Caco-2 (cell line): Measurements from ENCODE around the gene CLEC5A. TPM values are rescaled to one million over a fixed set of nuclear protein-coding genes. Genes with fewer than 3 reads are reported as not detected.

Experiments used
- BruUV-seq: library from RNA; stranded (reverse); fragments of 400-500 nt; replicated peaks from 2 replicates; lab custom pipeline; 2021; lab: Mats Ljungman, UMichigan
- CTCF ChIA-PET: fragments of 300-600 bp; sonication (Branson Sonifier 250); formaldehyde crosslinking; loops from one replicate; lab custom pipeline; 2022; ENCODE audit warnings: antibody characterized with exemption; lab: Charles Lee
- POLR2A ChIA-PET: fragments of 300-600 bp; sonication (Branson Sonifier 250); formaldehyde crosslinking; loops from one replicate; lab custom pipeline; 2022; ENCODE audit warnings: antibody characterized with exemption; lab: Charles Lee
- DNase-seq, 2 experiments: peaks; one replicate each; pipeline versions ENCODE4 v3.0.0 to v3.0.0-alpha.2; 2020 to 2022
- H3K27me3 ChIP-seq: replicated peaks from 2 replicates; pipeline ENCODE4 v1.6.0; 2011; ENCODE audit warnings: low read length; ENCODE audit not compliant: control insufficient read depth, insufficient read depth
- H3K36me3 ChIP-seq: 2 replicates; pipeline ENCODE4 v1.5.1; 2011; ENCODE audit warnings: low read length; ENCODE audit not compliant: control insufficient read depth, insufficient read depth
- H3K4me1 ChIP-seq: fragments of 250-450 bp; sonication (Bioruptor Pico); 2 replicates; pipeline ENCODE4 v1.5.1; 2020; ENCODE audit warnings: mild to moderate bottlenecking
- H3K4me3 ChIP-seq: 2 replicates; pipeline ENCODE4 v1.5.1; 2011; ENCODE audit warnings: low read depth, mild to moderate bottlenecking, control low read depth, low read length
- H3K9me3 ChIP-seq: fragments of 250-450 bp; sonication (Bioruptor Pico); 2 replicates; pipeline ENCODE4 v1.5.1; 2020; ENCODE audit warnings: mild to moderate bottlenecking, moderate library complexity
- H3K27ac Mint-ChIP-seq: one replicate; pipeline ENCODE4 v1.8.0; 2022; ENCODE audit warnings: mixed read lengths; ENCODE audit not compliant: unreplicated experiment
- H3K27me3 Mint-ChIP-seq: one replicate; pipeline ENCODE4 v1.8.0; 2022; ENCODE audit warnings: mixed read lengths; ENCODE audit not compliant: insufficient read depth, unreplicated experiment
- H3K36me3 Mint-ChIP-seq: one replicate; pipeline ENCODE4 v1.8.0; 2022; ENCODE audit warnings: mild to moderate bottlenecking, mixed read lengths; ENCODE audit not compliant: insufficient read depth, unreplicated experiment
- H3K4me1 Mint-ChIP-seq: one replicate; pipeline ENCODE4 v1.8.0; 2022; ENCODE audit warnings: low read depth, mixed read lengths; ENCODE audit not compliant: unreplicated experiment
- H3K4me3 Mint-ChIP-seq: one replicate; pipeline ENCODE4 v1.8.0; 2022; ENCODE audit warnings: mild to moderate bottlenecking, moderate library complexity, mixed read lengths; ENCODE audit not compliant: unreplicated experiment
- H3K9me3 Mint-ChIP-seq: one replicate; pipeline ENCODE4 v1.8.0; 2022; ENCODE audit warnings: mixed read lengths; ENCODE audit not compliant: unreplicated experiment
- CTCF ChIP-seq, 2 experiments: fragments of 200-600 bp in 1 of 2; IDR thresholded peaks; 1 replicate in 1 of 2; 2 replicates in 1 of 2; pipeline versions ENCODE4 v1.5.1 to v1.8.0; 2011 to 2022; ENCODE audit warnings: antibody characterized with exemption in 1 of 2, control low read depth in 1 of 2, inconsistent platforms in 1 of 2, low read depth in 1 of 2, low read length in 1 of 2, mild to moderate bottlenecking in 1 of 2, moderate library complexity in 1 of 2; ENCODE audit not compliant: insufficient read depth in 1 of 2, severe bottlenecking in 1 of 2, unreplicated experiment in 1 of 2
- intact Hi-C: fragments of 100-400 bp; cut with micrococcal nuclease; formaldehyde crosslinking; loops from one replicate; pipeline ENCODE4 v1.10.0; 2022; ENCODE audit not compliant: unreplicated experiment
- total RNA-seq: library from RNA; stranded (reverse); gene quantifications from 2 replicates; pipeline ENCODE4 v1.2.3, GENCODE V29; 2022

Gene CLEC5A
- total RNA-seq, 1 experiment from 2014 or later: not detected

GRCh38 chr7:141880960-141881359, 65.8 kb downstream of the CLEC5A start:
- peaks cover 19% of the 10 kb centered on the region for H3K27me3 Mint-ChIP-seq
- DNase-seq: no peak
- no TSS peak for BruUV-seq
- H3K4me3 Mint-ChIP-seq: no peak overlapping the region
- intact Hi-C loops: no loop called here
- no peaks in the 10 kb centered on the region for H3K36me3 Mint-ChIP-seq
- H3K9me3 Mint-ChIP-seq: no peaks in the 10 kb centered on the region
- H3K27ac Mint-ChIP-seq: no peak overlapping the region
- no peaks in the 10 kb centered on the region for H3K9me3 ChIP-seq
- no peaks in the 10 kb centered on the region for H3K4me1 ChIP-seq
- no peak overlapping the region for H3K4me3 ChIP-seq
- TF ChIP-seq CTCF (IDR thresholded peaks at IDR 0.05; ENCODE audit: insufficient read depth in 1 of 2, low read depth in 1 of 2, low read length in 1 of 2, severe bottlenecking in 1 of 2, unreplicated experiment in 1 of 2): no peak
- POLR2A ChIA-PET: no interaction called here
- no peaks in the 10 kb centered on the region for H3K36me3 ChIP-seq
- no peaks in the 10 kb centered on the region for H3K27me3 ChIP-seq
- no peaks in the 10 kb centered on the region for H3K4me1 Mint-ChIP-seq
- CTCF ChIA-PET: no interaction called here

- no peaks in the 10 kb centered on the region for H3K9me3 ChIP-seq
- H3K4me3 ChIP-seq: no peak overlapping the region
- H3K4me1 Mint-ChIP-seq: no peaks in the 10 kb centered on the region
- POLR2A ChIA-PET: no interaction called here
- H3K27me3 ChIP-seq: no peaks in the 10 kb centered on the region
- no peaks in the 10 kb centered on the region for H3K4me1 ChIP-seq
- DNase-seq: no peak
- intact Hi-C loops: no loop called here
- CTCF ChIA-PET: no interaction called here
- H3K36me3 ChIP-seq: no peaks in the 10 kb centered on the region
- no peak for TF ChIP-seq CTCF (IDR thresholded peaks at IDR 0.05; ENCODE audit: insufficient read depth in 1 of 2, low read depth in 1 of 2, low read length in 1 of 2, severe bottlenecking in 1 of 2, unreplicated experiment in 1 of 2)
- no peak overlapping the region for H3K27ac Mint-ChIP-seq
- peaks cover 22% of the 10 kb centered on the region for H3K27me3 Mint-ChIP-seq
- H3K36me3 Mint-ChIP-seq: no peaks in the 10 kb centered on the region
- no peak overlapping the region for H3K4me3 Mint-ChIP-seq
- H3K9me3 Mint-ChIP-seq: no peaks in the 10 kb centered on the region
- BruUV-seq: no TSS peak
These were observed 69.4 kb downstream of the CLEC5A start for GRCh38 chr7:141877365-141877764.

Other genes with a start within 250 kb of the CLEC5A start
- 33.0 and 37.0 TPM in 2 replicates for gene DENND11, start 244.8 kb downstream of the CLEC5A start, total RNA-seq
- 1.0 and 2.5 TPM in 2 replicates for gene WEE2, start 238.6 kb downstream of the CLEC5A start, total RNA-seq
- gene SSBP1, start 208.6 kb downstream of the CLEC5A start, total RNA-seq: 191 and 199 TPM in 2 replicates
- 1.9 and 2.3 TPM in 2 replicates for gene TAS2R3, start 182.9 kb downstream of the CLEC5A start, total RNA-seq
- gene TAS2R4, start 170.3 kb downstream of the CLEC5A start, total RNA-seq: 1.2 and 1.3 TPM in 2 replicates
- 1.7 TPM in 2 replicates for gene TAS2R5, start 156.8 kb downstream of the CLEC5A start, total RNA-seq
- not detected in 2 replicates for gene PRSS37, start 105.5 kb downstream of the CLEC5A start, total RNA-seq
- gene OR9A4, start 30.6 kb downstream of the CLEC5A start, total RNA-seq: not detected in 2 replicates
- 0.37 TPM in 1 of 2 replicates, not detected in the other for gene TAS2R38, start 26.8 kb upstream of the CLEC5A start, total RNA-seq
- 0.61 and 0.86 TPM in 2 replicates for gene MGAM, start 48.9 kb upstream of the CLEC5A start, total RNA-seq
- gene MGAM2, start 164.7 kb upstream of the CLEC5A start, total RNA-seq: 0.70 and 0.93 TPM in 2 replicates